GM12892 (cell line): Measurements from ENCODE around the gene SYNE1.
"Not testable (repeated sequence)": the region's sequence is repeated elsewhere in the genome, so short reads cannot be mapped to it uniquely, and the experiment has no call there.

Experiments
- DNase-seq: peaks from one replicate; pipeline ENCODE4 v3.0.0; 2011; ENCODE audit not compliant: insufficient read length
- FAIRE-seq: peaks from 2 replicates; lab custom pipeline; 2011; peaks lifted over from hg19 to GRCh38; lab: Jason Lieb, UNC
- POLR2A ChIP-seq: IDR thresholded peaks from 2 replicates; pipeline ENCODE4 v1.6.1; 2011; ENCODE audit warnings: low read depth, low read length, control low read depth
- POLR2AphosphoS5 ChIP-seq: IDR thresholded peaks from 2 replicates; pipeline ENCODE4 v1.6.1; 2011; ENCODE audit warnings: low read depth, low read length, control low read depth
- TAF1 ChIP-seq: IDR thresholded peaks from 2 replicates; pipeline ENCODE4 v1.6.1; 2011; ENCODE audit warnings: low read depth, mild to moderate bottlenecking, control low read depth, low read length, borderline replicate concordance

The SYNE1 gene

GRCh38 chr6:152147269-152147668, 489.9 kb downstream of the SYNE1 start:
- TF ChIP-seq POLR2A (no peak), TAF1 (no peak), POLR2AphosphoS5 (no peak)
- FAIRE-seq = no peak
- DNase-seq = no peak

GRCh38 chr6:152146385-152146784, 490.8 kb downstream of the SYNE1 start:
- TF ChIP-seq POLR2AphosphoS5 = no peak
- no peak for TF ChIP-seq TAF1
- TF ChIP-seq POLR2A = no peak
- DNase-seq (no peak), FAIRE-seq (no peak)

GRCh38 chr6:152143359-152143758, 493.8 kb downstream of the SYNE1 start:
- FAIRE-seq = peak; percentile 51
- DNase-seq = no peak
- TF ChIP-seq POLR2A = no peak
- no peak for TF ChIP-seq POLR2AphosphoS5
- no peak for TF ChIP-seq TAF1

GRCh38 chr6:152142105-152142504, 495.1 kb downstream of the SYNE1 start:
- DNase-seq (no peak), FAIRE-seq (no peak)
- no peak for TF ChIP-seq POLR2A
- no peak for TF ChIP-seq POLR2AphosphoS5
- TF ChIP-seq TAF1 = no peak

- DNase-seq, FAIRE-seq: not testable (repeated sequence)
Measured at GRCh38 chr6:152138344-152138743, 498.8 kb downstream of the SYNE1 start.

- TF ChIP-seq POLR2A = no peak
- TF ChIP-seq POLR2AphosphoS5 = no peak
- TF ChIP-seq TAF1 = no peak
- no peak for DNase-seq
- FAIRE-seq = no peak
Measured at GRCh38 chr6:152136449-152136825, 500.7 kb downstream of the SYNE1 start.

GRCh38 chr6:152135755-152136448, 501.3 kb downstream of the SYNE1 start:
- DNase-seq (no peak), FAIRE-seq (no peak)
- TF ChIP-seq POLR2AphosphoS5 (no peak), TAF1 (no peak), POLR2A (no peak)

GRCh38 chr6:152130441-152130840, 506.7 kb downstream of the SYNE1 start:
- FAIRE-seq (no peak), DNase-seq (no peak)
- TF ChIP-seq TAF1 = no peak
- TF ChIP-seq POLR2A = no peak
- no peak for TF ChIP-seq POLR2AphosphoS5

- DNase-seq (no peak), FAIRE-seq (no peak)
- TF ChIP-seq POLR2AphosphoS5 (no peak), TAF1 (no peak), POLR2A (no peak)
Measured at GRCh38 chr6:152129691-152130151, 507.4 kb downstream of the SYNE1 start.

GRCh38 chr6:152127432-152128165, 509.6 kb downstream of the SYNE1 start:
- no peak for TF ChIP-seq POLR2AphosphoS5
- TF ChIP-seq POLR2A = no peak
- TF ChIP-seq TAF1 = no peak
- DNase-seq (no peak), FAIRE-seq (no peak)

- TF ChIP-seq POLR2A (no peak), POLR2AphosphoS5 (no peak), TAF1 (no peak)
- FAIRE-seq (no peak), DNase-seq (no peak)
Measured at GRCh38 chr6:152124429-152125074, 512.6 kb downstream of the SYNE1 start.
